Measurements from ENCODE around the gene RBMX.

The RBMX gene

DNA sequence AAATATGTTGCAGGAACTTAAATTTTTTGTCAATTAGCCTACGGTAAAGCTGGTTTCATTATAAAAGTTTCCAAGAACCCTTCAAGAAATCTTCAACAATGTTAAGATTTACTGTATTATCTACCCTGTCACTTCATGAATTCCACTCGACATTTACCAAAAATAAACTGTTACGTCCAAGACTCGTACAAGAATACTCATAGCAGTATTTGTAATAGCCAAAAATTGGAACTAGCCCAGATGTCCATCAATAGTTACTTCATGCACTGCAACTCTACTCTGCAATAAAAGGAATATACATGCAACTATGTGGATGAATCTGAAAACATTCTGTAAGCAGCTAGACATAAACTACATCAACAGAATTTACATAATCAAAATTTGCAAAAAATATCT, 13.4 kb downstream of the RBMX start:
- H3K27ac Mint-ChIP-seq = no peak overlapping the region
- peaks cover 8 to 13% of the 10 kb centered on the region in 2 donors for H3K4me1 Mint-ChIP-seq
- no peaks in the 10 kb centered on the region for H3K9me3 Mint-ChIP-seq
- DNase-seq = no peak
- no peak for ATAC-seq (replicated peaks)
- no peaks in the 10 kb centered on the region for H3K27me3 Mint-ChIP-seq
- peaks cover 22 to 26% of the 10 kb centered on the region in 2 donors for H3K36me3 Mint-ChIP-seq
- no peak overlapping the region for H3K4me3 Mint-ChIP-seq

DNA sequence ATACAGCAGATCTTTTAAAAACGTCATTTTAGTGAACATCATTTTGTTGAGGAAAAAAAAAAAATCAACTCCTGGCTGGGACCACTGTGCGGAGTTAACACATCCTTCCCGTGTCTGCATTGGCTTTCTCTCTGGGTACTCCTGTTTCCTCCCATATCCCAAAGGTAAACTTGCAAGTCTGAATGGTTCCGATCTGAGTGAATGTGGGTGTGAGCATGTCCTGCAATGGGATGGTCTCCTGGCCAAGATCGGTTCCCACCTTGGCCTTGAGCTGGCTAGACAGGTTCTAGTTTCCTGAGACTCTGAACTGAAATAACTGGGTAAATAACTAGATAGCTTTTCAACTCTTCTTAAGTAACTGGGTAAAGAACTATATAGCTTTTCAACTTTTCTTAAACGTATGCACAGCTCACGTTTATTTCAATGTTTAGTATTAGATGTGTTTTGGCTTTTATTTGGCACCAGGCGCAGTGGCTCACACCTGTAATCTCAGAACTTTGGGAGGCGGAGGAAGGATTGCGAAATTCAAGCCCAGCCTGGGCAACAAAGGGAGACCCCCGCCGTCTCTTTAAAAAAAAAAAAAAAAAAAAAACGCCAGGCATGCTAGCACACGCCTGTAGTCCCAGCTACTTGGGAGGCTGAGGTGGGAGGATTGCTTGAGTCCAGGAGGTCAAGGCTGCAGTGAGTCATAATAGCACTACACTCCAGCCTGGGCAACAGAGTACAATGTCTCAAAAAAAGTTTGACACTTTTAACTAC, 14.0 kb downstream of the RBMX start:
- Mint-ChIP-seq H3K4me3 (no peak overlapping the region), H3K9me3 (no peaks in the 10 kb centered on the region), H3K4me1 (peaks cover 10 to 16% of the 10 kb centered on the region in 2 donors), H3K27ac (no peak overlapping the region), H3K36me3 (peaks cover 22 to 26% of the 10 kb centered on the region in 2 donors), H3K27me3 (no peaks in the 10 kb centered on the region)
- DNase-seq (no peak), ATAC-seq (replicated peaks) (no peak)

DNA sequence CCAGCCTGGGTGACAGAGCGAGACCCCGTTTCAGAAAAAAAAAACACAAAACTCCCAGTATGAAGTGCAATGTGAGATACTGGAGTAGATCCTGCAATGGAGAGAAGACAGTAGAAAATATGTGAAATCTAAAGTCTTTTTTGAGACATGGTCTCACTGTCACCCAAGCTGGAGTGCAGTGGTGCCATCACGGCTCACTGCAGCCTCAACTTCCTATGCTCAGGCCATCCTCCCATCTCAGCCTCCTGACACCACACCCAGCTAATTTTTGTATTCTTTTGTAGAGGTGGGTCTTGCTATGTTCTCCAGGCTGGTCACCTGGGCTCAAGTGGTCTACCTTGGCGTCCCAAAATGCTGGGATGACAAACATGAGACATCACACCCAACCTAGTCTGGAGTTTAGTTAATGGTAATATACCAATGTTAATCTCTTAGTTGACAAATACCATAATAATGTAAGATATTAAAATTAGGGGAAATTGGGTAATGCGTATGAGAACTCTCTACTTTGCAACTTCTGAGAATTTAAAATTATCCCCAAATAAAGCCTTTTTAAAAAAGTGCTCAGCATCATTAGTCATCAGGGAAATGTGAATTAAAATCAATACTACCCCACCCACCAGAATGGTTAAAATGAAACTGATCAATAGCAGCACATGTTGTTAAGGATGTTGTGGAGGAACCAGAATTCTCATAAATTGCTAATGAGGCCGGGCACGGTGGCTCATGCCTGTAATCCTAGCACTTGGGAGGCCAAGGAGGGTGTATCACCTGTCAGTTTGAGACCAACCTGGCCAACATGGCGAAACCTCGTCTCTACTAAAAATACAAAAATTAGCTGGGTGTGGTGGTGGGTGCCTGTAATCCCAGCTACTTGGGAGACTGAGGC, 15.0 kb downstream of the RBMX start:
- Mint-ChIP-seq H3K36me3 (peaks cover 26 to 28% of the 10 kb centered on the region in 2 donors), H3K9me3 (no peaks in the 10 kb centered on the region), H3K27ac (no peak overlapping the region), H3K4me1 (peaks cover 10 to 19% of the 10 kb centered on the region in 2 donors), H3K4me3 (no peak overlapping the region), H3K27me3 (no peaks in the 10 kb centered on the region)
- no peak for DNase-seq
- ATAC-seq (replicated peaks) = no peak

DNA sequence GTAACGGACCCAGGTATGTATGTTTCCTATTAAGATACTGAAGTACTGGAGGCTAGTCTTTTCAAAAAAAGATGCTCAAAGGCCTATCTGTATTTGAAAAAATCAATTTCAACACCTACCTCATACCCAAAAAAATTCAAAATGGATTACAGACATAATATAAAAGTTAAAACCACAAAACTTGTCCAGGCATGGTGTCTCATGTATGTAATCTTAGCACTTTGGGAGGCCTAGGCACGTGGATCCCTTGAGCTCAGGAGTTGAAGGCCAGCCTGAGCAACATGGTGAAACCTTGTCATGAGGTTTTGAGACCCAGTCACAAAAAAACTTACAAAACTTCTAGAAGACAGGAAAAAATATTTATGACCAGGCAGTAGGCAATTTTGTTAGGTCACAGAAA, 16.7 kb downstream of the RBMX start:
- H3K27me3 Mint-ChIP-seq = no peaks in the 10 kb centered on the region
- DNase-seq = no peak
- H3K36me3 Mint-ChIP-seq = peaks cover 29 to 31% of the 10 kb centered on the region in 2 donors
- ATAC-seq (replicated peaks) = no peak
- H3K4me3 Mint-ChIP-seq = no peak overlapping the region
- H3K27ac Mint-ChIP-seq = no peak overlapping the region
- peaks cover 7 to 22% of the 10 kb centered on the region in 2 donors for H3K4me1 Mint-ChIP-seq
- no peaks in the 10 kb centered on the region for H3K9me3 Mint-ChIP-seq

DNA sequence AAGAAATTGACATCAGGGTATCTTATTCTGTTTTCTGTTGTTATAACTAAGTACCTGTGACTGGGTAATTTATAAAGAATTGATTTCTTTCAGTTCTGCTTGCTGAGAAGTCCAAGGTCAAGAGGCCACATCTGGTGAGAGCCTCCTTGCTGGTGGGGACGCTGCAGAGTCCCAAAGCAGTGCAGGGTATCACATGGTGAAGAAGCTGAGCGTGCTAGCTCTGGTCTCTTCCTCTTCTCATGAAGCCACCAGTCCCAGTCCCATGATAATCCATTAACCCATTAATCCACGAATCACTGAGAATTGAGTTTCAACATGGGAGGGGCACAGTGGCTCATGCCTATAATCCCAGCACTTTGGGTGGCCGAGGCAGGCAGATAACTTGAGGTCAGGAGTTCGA, 18.0 kb downstream of the RBMX start:
- H3K4me3 Mint-ChIP-seq = no peak overlapping the region
- ATAC-seq (replicated peaks) (no peak), DNase-seq (no peak)
- no peaks in the 10 kb centered on the region for H3K27me3 Mint-ChIP-seq
- no peak overlapping the region for H3K27ac Mint-ChIP-seq
- H3K36me3 Mint-ChIP-seq = peaks cover 34 to 39% of the 10 kb centered on the region in 2 donors
- H3K4me1 Mint-ChIP-seq = peaks cover 7 to 32% of the 10 kb centered on the region in 2 donors
- no peaks in the 10 kb centered on the region for H3K9me3 Mint-ChIP-seq

DNA sequence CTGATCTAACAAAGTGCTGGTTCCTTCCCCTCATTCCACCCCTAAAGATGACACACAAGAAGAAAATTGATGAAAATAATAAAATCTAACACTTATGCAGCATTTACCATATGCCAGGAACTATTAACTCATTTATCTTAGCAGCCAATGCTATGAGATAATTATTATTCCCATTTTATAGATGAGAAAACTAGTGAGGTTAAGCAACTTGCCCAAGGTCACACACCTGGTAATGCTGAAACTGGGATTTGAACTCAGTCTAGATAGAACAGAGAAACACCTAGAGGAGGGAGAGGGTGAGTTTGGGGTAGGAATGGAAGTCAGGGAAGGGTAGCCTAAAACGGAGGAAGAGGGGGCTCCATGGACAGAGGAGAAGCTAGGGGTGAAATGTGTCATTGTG, 18.6 kb downstream of the RBMX start:
- Mint-ChIP-seq H3K4me3 (no peak overlapping the region), H3K9me3 (no peaks in the 10 kb centered on the region), H3K27me3 (no peaks in the 10 kb centered on the region), H3K36me3 (peaks cover 31 to 36% of the 10 kb centered on the region in 2 donors), H3K4me1 (peaks cover 4 to 35% of the 10 kb centered on the region in 2 donors), H3K27ac (no peak overlapping the region)
- no peak for ATAC-seq (replicated peaks)
- no peak for DNase-seq

DNA sequence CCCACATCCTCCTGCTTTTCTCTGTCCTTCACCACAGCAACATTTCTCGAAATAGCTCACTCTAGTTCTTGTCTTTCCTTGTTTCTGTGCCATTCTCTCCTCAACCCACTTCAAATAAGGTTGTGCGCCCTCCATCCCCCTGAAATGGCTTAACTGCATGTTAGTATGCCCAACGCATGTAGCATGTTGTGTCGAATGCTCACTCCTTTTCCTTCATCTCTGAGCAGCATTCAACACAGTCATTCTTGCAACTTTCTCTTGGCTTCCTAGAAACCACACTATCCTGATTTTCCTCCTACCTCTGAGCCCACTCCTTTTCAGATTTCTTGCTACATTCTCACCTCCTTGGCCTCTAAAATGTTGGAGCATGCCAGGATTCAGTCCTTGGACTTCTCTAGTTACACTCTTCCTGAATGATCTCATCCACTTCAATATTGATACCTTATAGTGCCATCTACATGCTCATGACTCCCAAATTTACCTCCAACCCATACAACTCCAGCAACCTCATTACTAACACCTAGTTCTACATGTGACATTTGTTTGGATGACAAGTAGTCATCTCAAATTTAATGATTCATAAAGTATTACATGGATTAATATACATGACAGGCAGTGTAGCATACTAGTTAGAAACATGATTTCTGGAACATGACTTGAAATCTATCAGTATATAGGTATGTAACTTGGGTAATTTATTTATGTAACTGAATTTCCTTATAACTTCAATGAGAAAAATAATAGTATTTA, 22.3 kb downstream of the RBMX start:
- ATAC-seq (replicated peaks) (no peak), DNase-seq (no peak)
- Mint-ChIP-seq H3K27ac (peak overlapping the region; percentile 2), H3K27me3 (no peaks in the 10 kb centered on the region), H3K4me3 (no peak overlapping the region), H3K9me3 (peaks cover 0 to 5% of the 10 kb centered on the region in 2 donors), H3K36me3 (peaks cover 34% of the 10 kb centered on the region in 2 donors), H3K4me1 (peaks cover 8 to 45% of the 10 kb centered on the region in 2 donors)

DNA sequence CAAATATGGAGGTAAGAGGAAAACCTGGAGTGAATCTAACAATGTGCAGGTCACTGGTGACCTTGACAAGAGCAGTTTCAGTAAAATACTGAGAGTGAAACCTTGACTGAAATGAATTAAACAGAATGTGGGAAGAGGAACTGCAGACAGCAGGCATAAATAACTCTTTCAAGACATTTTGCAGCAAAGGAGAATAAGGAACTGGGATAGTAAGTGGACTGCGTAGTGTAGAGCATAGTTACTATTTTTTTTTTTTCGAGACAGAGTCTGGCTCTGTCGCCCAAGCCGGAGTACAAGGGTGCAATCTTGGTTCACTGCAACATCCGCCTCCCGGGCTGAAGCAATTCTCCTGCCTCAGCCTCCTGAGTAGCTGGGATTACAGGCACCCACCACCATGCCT, 24.0 kb downstream of the RBMX start:
- Mint-ChIP-seq H3K4me1 (peaks cover 6 to 40% of the 10 kb centered on the region in 2 donors), H3K27ac (peak overlapping the region; percentile 77), H3K27me3 (no peaks in the 10 kb centered on the region), H3K36me3 (peaks cover 34 to 36% of the 10 kb centered on the region in 2 donors), H3K9me3 (peaks cover 0 to 5% of the 10 kb centered on the region in 2 donors), H3K4me3 (peak overlapping the region; percentile 21 to 40)
- no peak for DNase-seq
- ATAC-seq (replicated peaks) = peak; percentile 94 to 96

DNA sequence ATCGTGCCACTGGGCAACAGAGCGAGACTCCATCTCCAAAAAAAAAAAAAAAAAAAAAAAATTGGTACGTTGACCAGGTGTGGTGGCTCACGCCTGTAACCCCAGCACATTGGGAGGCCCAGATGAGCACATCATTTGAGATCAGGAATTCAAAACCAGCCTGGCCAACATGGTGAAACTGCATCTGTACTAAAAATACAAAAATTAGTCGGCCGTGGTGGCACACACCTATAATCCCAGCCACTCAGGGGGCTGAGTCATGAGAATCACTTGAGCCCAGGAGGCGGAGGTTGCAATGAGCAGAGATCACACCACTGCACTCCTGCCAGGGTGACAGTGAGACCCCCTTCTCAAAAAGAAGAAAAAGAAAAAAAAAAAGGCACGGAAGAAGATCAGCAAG, 24.5 kb downstream of the RBMX start:
- H3K27me3 Mint-ChIP-seq = no peaks in the 10 kb centered on the region
- H3K4me3 Mint-ChIP-seq = peak overlapping the region; percentile 21 to 40
- peaks cover 0 to 5% of the 10 kb centered on the region in 2 donors for H3K9me3 Mint-ChIP-seq
- peaks cover 32 to 35% of the 10 kb centered on the region in 2 donors for H3K36me3 Mint-ChIP-seq
- no peak for DNase-seq
- peak overlapping the region; percentile 77 for H3K27ac Mint-ChIP-seq
- peaks cover 6 to 40% of the 10 kb centered on the region in 2 donors for H3K4me1 Mint-ChIP-seq
- peak; percentile 22 to 37 for ATAC-seq (replicated peaks)

DNA sequence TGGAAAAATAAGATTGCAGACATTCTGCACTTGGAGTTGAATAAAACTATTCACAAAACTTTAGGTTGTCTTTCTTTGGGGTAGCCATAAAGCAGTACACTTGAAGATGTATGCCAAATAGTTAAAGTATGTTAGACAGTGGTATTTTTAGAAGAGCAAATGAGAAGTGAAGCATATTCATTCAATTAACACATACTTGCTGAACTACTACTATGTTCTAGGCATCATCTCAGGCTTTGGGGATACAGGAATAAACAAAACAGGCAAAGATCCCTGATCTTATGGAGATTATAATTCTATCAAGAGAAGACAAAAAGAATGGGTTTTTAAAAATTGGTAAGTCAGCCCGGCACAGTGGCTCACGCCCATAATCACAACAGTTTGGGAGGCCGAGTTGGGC, 29.0 kb downstream of the RBMX start:
- peaks cover 0 to 5% of the 10 kb centered on the region in 2 donors for H3K9me3 Mint-ChIP-seq
- no peak for DNase-seq
- H3K4me1 Mint-ChIP-seq = peaks cover 6 to 11% of the 10 kb centered on the region in 2 donors
- no peak for ATAC-seq (replicated peaks)
- peaks cover 16 to 29% of the 10 kb centered on the region in 2 donors for H3K36me3 Mint-ChIP-seq
- H3K27me3 Mint-ChIP-seq = no peaks in the 10 kb centered on the region
- H3K27ac Mint-ChIP-seq = no peak overlapping the region
- H3K4me3 Mint-ChIP-seq = no peak overlapping the region

DNA sequence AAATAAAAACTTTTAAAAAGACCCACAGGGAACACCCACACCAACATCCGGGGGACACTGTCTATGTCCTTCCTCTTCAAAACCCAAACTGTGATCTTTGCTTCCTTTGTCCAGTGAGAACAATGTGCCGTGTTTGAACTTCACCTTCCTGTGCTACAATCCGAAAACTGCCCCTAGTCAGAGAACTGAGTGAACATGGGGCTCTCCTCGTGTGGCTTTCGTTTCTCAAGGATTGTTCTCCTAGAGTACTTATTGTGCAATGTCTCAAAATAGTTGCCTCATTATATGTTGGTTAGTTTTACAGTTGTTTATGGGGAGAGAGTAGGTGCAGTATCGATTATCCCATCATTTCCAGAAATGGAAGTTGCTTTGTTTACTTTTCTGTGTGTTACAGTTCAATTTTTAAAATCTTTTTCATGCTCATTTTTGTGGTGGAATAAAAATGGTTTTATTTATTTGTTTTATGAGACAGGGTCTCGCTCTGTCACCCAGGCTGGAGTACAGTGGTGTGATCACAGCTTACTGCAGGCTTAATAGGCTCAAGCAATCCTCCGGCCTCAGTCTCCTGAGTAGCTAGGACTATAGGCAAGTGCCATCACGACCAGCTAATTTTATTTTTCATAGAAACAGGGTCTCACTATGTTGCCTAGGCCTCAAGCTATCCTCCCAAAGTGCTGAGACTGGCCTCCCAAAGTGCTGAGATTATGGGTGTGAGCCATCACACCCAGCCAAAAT, 29.9 kb downstream of the RBMX start:
- DNase-seq (no peak), ATAC-seq (replicated peaks) (no peak)
- Mint-ChIP-seq H3K4me3 (no peak overlapping the region), H3K27me3 (no peaks in the 10 kb centered on the region), H3K36me3 (peaks cover 24 to 36% of the 10 kb centered on the region in 2 donors), H3K4me1 (peaks cover 1 to 4% of the 10 kb centered on the region in 2 donors), H3K9me3 (peaks cover 1 to 5% of the 10 kb centered on the region in 2 donors), H3K27ac (no peak overlapping the region)

DNA sequence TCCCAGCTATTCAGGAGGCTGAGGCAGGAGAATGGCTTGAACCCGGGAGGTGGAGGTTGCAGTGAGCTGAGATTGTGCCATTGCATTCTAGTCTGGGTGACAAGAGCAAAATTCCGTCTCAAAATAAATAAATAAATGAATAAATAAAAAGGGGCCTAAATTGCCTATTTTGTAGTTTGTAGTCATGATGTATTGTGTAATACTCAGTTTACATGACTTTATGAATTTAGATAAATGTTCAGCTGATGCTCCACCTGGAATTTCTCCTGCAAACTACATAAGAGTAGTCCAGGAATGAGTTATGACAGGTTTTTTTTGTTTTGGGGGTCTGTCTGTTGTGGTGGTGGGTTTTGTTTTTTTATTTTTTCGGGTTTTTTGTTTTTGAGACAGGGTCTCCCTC, 31.1 kb downstream of the RBMX start:
- no peak for ATAC-seq (replicated peaks)
- no peaks in the 10 kb centered on the region for H3K4me1 Mint-ChIP-seq

DNA sequence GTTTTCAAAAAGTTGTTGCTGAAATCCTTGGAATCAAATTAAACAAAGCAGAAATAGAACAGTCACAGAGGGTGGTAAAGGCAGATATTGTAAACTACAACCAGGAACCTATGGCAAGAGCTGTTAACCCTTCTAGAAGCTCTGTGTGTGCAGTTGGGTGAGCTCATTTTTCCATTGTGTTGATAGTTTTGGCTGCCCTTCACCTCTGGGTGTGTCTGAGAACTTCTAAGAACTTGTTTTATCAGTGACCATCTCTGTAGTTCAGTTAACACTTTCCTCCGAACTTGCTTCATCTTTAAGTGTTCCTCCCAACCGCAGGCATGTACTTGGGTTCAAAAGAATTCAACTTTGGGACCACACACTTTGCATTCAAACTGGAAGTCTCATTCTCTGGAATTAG, 32.7 kb downstream of the RBMX start:
- DNase-seq = no peak
- ATAC-seq (replicated peaks) = no peak
- Mint-ChIP-seq H3K27me3 (no peaks in the 10 kb centered on the region), H3K27ac (no peak overlapping the region), H3K4me1 (no peaks in the 10 kb centered on the region), H3K4me3 (no peak overlapping the region), H3K9me3 (peaks cover 0 to 1% of the 10 kb centered on the region in 2 donors), H3K36me3 (peaks cover 25 to 26% of the 10 kb centered on the region in 2 donors)

More for the DNA sequence above, 31.1 kb downstream of the RBMX start:
- Mint-ChIP-seq H3K9me3 (peaks cover 1 to 5% of the 10 kb centered on the region in 2 donors), H3K27ac (no peak overlapping the region), H3K4me3 (no peak overlapping the region), H3K27me3 (no peaks in the 10 kb centered on the region), H3K36me3 (peaks cover 25 to 37% of the 10 kb centered on the region in 2 donors)
- DNase-seq = no peak
